ENCODE measurements around the gene POLR2E.

DNA sequence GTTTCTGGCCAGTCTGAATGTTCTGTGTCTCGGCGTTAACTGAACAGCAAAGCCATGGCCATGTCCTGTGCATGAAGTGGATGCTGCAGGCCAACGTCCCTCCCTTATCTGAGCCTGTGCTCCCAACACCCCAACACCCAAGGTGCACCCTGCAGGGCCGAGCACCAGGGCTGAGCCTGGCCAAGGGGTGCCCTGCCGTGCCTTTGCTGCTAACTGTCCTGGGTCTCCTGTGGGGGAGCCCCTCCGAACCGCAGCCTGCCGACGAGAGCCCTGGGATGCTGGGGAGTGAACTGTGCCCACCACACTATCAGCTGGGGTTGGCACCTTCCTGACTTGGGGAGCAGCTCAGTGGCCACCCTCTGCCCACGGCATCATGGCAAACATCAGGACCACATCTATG is 26.2 kb upstream of the POLR2E start:
- TF ChIP-seq POLR2A (IDR thresholded peaks at IDR 0.05) (no peak), CTCF (IDR thresholded peaks at IDR 0.05) (no peak)
